Fibroblast of skin of left quadriceps (primary cell): Measurements from ENCODE around the gene POLR3E.

Source experiments
- DNase-seq, 2 experiments: peaks; one replicate each; pipeline ENCODE4 v3.0.0-alpha.2; 2013; ENCODE audit warnings: low read depth in 2 of 2

The POLR3E gene

GRCh38 chr16:22317001-22317530, 19.9 kb downstream of the POLR3E start:
- no peak for DNase-seq

- DNase-seq = no peak
Measured at GRCh38 chr16:22317625-22318024, 20.4 kb downstream of the POLR3E start.

GRCh38 chr16:22318690-22319358, 21.6 kb downstream of the POLR3E start:
- DNase-seq = no peak

- DNase-seq = no peak
Measured at GRCh38 chr16:22320572-22321339, 23.5 kb downstream of the POLR3E start.

- peak; percentile 26 to 33 for DNase-seq
Measured at GRCh38 chr16:22321340-22322001, 24.3 kb downstream of the POLR3E start.

GRCh38 chr16:22322021-22322471, 24.8 kb downstream of the POLR3E start:
- no peak for DNase-seq

GRCh38 chr16:22322741-22323140, 25.5 kb downstream of the POLR3E start:
- no peak for DNase-seq

- no peak for DNase-seq
Measured at GRCh38 chr16:22323173-22323958, 26.2 kb downstream of the POLR3E start.

GRCh38 chr16:22323959-22324786, 27.0 kb downstream of the POLR3E start:
- DNase-seq = no peak

- DNase-seq = no peak
Measured at GRCh38 chr16:22324787-22325597, 27.8 kb downstream of the POLR3E start.

GRCh38 chr16:22325598-22326368, 28.6 kb downstream of the POLR3E start:
- no peak for DNase-seq

GRCh38 chr16:22326369-22326652, 29.1 kb downstream of the POLR3E start:
- no peak for DNase-seq

- DNase-seq = no peak
Measured at GRCh38 chr16:22326771-22327445, 29.7 kb downstream of the POLR3E start.

- no peak for DNase-seq
Measured at GRCh38 chr16:22327446-22327775, 30.2 kb downstream of the POLR3E start.

GRCh38 chr16:22328081-22328725, 31.0 kb downstream of the POLR3E start:
- DNase-seq = no peak

- DNase-seq = no peak
Measured at GRCh38 chr16:22329199-22329695, 32.0 kb downstream of the POLR3E start.

- DNase-seq = no peak
Measured at GRCh38 chr16:22330326-22330725, 33.1 kb downstream of the POLR3E start.

- no peak for DNase-seq
Measured at GRCh38 chr16:22333457-22333994, 36.3 kb downstream of the POLR3E start.
